ENCODE results near the gene ANGPTL5. TPM values are rescaled to one million over a fixed set of nuclear protein-coding genes. Genes with fewer than 3 reads are reported as not detected.
"Not testable (repeated sequence)": the region's sequence is repeated elsewhere in the genome, so short reads cannot be mapped to it uniquely, and the experiment has no call there.

Gene ANGPTL5
- polyA plus RNA-seq, 4 donors, result 0.06 to 0.22 TPM; not detected in 2

GRCh38 chr11:101894505-101894904, 21.8 kb downstream of the ANGPTL5 start:
- no peak for DNase-seq (ENCODE audit: low read depth in 4 of 4, low spot score in 2 of 4)

- no peak for DNase-seq (ENCODE audit: low read depth in 4 of 4, low spot score in 2 of 4)
Observed at GRCh38 chr11:101889767-101890166, 26.6 kb downstream of the ANGPTL5 start.

GRCh38 chr11:101885631-101886030, 30.7 kb downstream of the ANGPTL5 start:
- no peak for DNase-seq (ENCODE audit: low read depth in 4 of 4, low spot score in 2 of 4)

- no peak for DNase-seq (ENCODE audit: low read depth in 4 of 4, low spot score in 2 of 4)
Observed at GRCh38 chr11:101881586-101881985, 34.7 kb downstream of the ANGPTL5 start.

GRCh38 chr11:101880222-101880621, 36.1 kb downstream of the ANGPTL5 start:
- DNase-seq (ENCODE audit: low read depth in 4 of 4, low spot score in 2 of 4), result no peak

GRCh38 chr11:101872171-101872882, 44.0 kb downstream of the ANGPTL5 start:
- DNase-seq (ENCODE audit: low read depth in 4 of 4, low spot score in 2 of 4), result no peak

- no peak for DNase-seq (ENCODE audit: low read depth in 4 of 4, low spot score in 2 of 4)
Observed at GRCh38 chr11:101870510-101870909, 45.8 kb downstream of the ANGPTL5 start.

GRCh38 chr11:101867951-101868350, 48.4 kb downstream of the ANGPTL5 start:
- no peak for DNase-seq (ENCODE audit: low read depth in 4 of 4, low spot score in 2 of 4)

- no peak for DNase-seq (ENCODE audit: low read depth in 4 of 4, low spot score in 2 of 4)
Observed at GRCh38 chr11:101866619-101867491, 49.5 kb downstream of the ANGPTL5 start.

GRCh38 chr11:101864098-101864497, 52.2 kb downstream of the ANGPTL5 start:
- no peak for DNase-seq (ENCODE audit: low read depth in 4 of 4, low spot score in 2 of 4)

GRCh38 chr11:101863361-101863760, 53.0 kb downstream of the ANGPTL5 start:
- DNase-seq (ENCODE audit: low read depth in 4 of 4, low spot score in 2 of 4), result no peak

- DNase-seq (ENCODE audit: low read depth in 4 of 4, low spot score in 2 of 4), result no peak
Observed at GRCh38 chr11:101862391-101863233, 53.7 kb downstream of the ANGPTL5 start.

- DNase-seq (ENCODE audit: low read depth in 4 of 4, low spot score in 2 of 4), result peak in 1 of 4 donors; percentile 13
Observed at GRCh38 chr11:101860696-101861427, 55.5 kb downstream of the ANGPTL5 start.

GRCh38 chr11:101852260-101852659, 64.1 kb downstream of the ANGPTL5 start:
- DNase-seq (ENCODE audit: low read depth in 4 of 4, low spot score in 2 of 4), result not testable (repeated sequence)

GRCh38 chr11:101848262-101848661, 68.1 kb downstream of the ANGPTL5 start:
- DNase-seq (ENCODE audit: low read depth in 4 of 4, low spot score in 2 of 4), result peak in 1 of 4 donors; percentile 11

- no peak for DNase-seq (ENCODE audit: low read depth in 4 of 4, low spot score in 2 of 4)
Observed at GRCh38 chr11:101844608-101845007, 71.7 kb downstream of the ANGPTL5 start.

- no peak for DNase-seq (ENCODE audit: low read depth in 4 of 4, low spot score in 2 of 4)
Observed at GRCh38 chr11:101840704-101841103, 75.6 kb downstream of the ANGPTL5 start.

Measured in left renal cortex interstitium (tissue), 4 donors.